BLaER1 treated with 17β-estradiol and CSF1 and Interleukin-3, amounts not matched to agents 10 nM and 100 nM (cell line): Measurements from ENCODE around the gene OXGR1.

Experiments used
- H3K27ac ChIP-seq, 11 experiments: shearing (Covaris generic); formaldehyde crosslinking; 2 replicates each; pipeline ENCODE4 v1.8.1; 2022
- H3K27me3 ChIP-seq, 11 experiments: shearing (Covaris generic); formaldehyde crosslinking; 2 replicates each; pipeline ENCODE4 v1.8.1; 2022
- H3K36me3 ChIP-seq, 11 experiments: shearing (Covaris generic); formaldehyde crosslinking; 2 replicates each; pipeline ENCODE4 v1.8.1; 2022
- H3K4me1 ChIP-seq, 10 experiments: shearing (Covaris generic); formaldehyde crosslinking; 2 replicates each; pipeline ENCODE4 v1.8.1; 2022
- H3K4me2 ChIP-seq, 11 experiments: shearing (Covaris generic); formaldehyde crosslinking; 2 replicates each; pipeline ENCODE4 v1.8.1; 2022
- H3K4me3 ChIP-seq, 10 experiments: shearing (Covaris generic); formaldehyde crosslinking; 2 replicates each; pipeline ENCODE4 v1.8.1; 2022
- H3K9ac ChIP-seq, 11 experiments: shearing (Covaris generic); formaldehyde crosslinking; 2 replicates each; pipeline ENCODE4 v1.8.1; 2022
- H3K9me3 ChIP-seq, 11 experiments: shearing (Covaris generic); formaldehyde crosslinking; replicated peaks in 1 of 11; 2 replicates each; pipeline ENCODE4 v1.8.1; 2022
- H4K20me1 ChIP-seq, 11 experiments: shearing (Covaris generic); formaldehyde crosslinking; 2 replicates each; pipeline ENCODE4 v1.8.1; 2022
- Cebpa-rat ChIP-seq, 11 experiments: shearing (Covaris generic); IDR thresholded peaks; 2 replicates each; pipeline ENCODE4 v1.8.1; 2022

Gene OXGR1

GRCh38 chr13:97021241-97021640 lies 27.0 kb upstream of the OXGR1 start:
- H3K9me3 ChIP-seq = peaks cover 0 to 11% (median 5%) of the 10 kb centered on the region in 11 experiments; a peak in 7 of 22 replicates
- H4K20me1 ChIP-seq = no peaks in the 10 kb centered on the region
- TF ChIP-seq Cebpa-rat (IDR thresholded peaks at IDR 0.05) = no peak
- H3K27ac ChIP-seq = no peak overlapping the region
- H3K36me3 ChIP-seq = no peaks in the 10 kb centered on the region
- H3K27me3 ChIP-seq = no peaks in the 10 kb centered on the region
- H3K4me1 ChIP-seq = no peaks in the 10 kb centered on the region
- H3K9ac ChIP-seq = no peak overlapping the region
- H3K4me2 ChIP-seq = no peak overlapping the region
- no peak overlapping the region for H3K4me3 ChIP-seq

DNA sequence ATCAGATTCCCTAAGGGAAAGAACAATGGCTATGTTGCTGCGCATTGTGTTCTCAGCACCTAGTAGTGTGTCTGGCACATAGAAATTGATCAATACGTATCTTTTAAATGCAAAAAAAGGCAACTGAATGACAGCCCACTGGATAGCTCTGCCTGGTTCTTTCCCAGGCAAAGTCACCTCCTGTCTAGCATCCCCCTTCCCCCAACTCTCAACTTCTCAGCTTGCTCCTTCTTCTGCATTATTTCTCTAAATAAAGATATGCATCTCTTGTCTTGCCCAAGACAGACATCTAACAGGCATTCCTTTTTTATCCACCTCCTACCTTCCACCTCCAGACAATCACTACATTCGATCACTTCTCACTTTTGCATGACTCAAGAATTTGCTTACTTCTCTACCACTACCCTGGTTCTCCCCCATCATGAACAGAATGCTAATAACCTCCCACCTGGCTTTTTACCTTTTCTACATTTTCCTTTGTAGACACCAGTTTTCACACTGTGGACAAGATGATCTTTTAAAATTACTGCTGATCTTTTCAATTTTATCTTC lies 26.5 kb upstream of the OXGR1 start:
- H3K27me3 ChIP-seq = no peaks in the 10 kb centered on the region
- no peaks in the 10 kb centered on the region for H3K36me3 ChIP-seq
- no peak overlapping the region for H3K4me3 ChIP-seq
- no peak overlapping the region for H3K4me2 ChIP-seq
- no peak overlapping the region for H3K9ac ChIP-seq
- peaks cover under 1 to 4% (median 1%) of the 10 kb centered on the region in 10 experiments; a peak in 14 of 20 replicates for H3K4me1 ChIP-seq
- no peak overlapping the region for H3K27ac ChIP-seq
- H3K9me3 ChIP-seq = peaks cover 0 to 11% (median 5%) of the 10 kb centered on the region in 11 experiments; a peak in 7 of 22 replicates
- no peaks in the 10 kb centered on the region for H4K20me1 ChIP-seq
- no peak for TF ChIP-seq Cebpa-rat (IDR thresholded peaks at IDR 0.05)

- Histone ChIP-seq H4K20me1 (no peaks in the 10 kb centered on the region), H3K36me3 (no peaks in the 10 kb centered on the region), H3K9ac (no peak overlapping the region), H3K4me1 (peaks cover 5 to 9% (median 7%) of the 10 kb centered on the region in 10 experiments; a peak in 19 of 20 replicates), H3K9me3 (peaks cover 0 to 11% (median 5%) of the 10 kb centered on the region in 11 experiments; a peak in 7 of 22 replicates), H3K27ac (no peak overlapping the region), H3K4me2 (no peak overlapping the region), H3K4me3 (no peak overlapping the region), H3K27me3 (peaks cover 0 to 3% (median 0%) of the 10 kb centered on the region in 11 experiments; a peak in 1 of 22 replicates)
- TF ChIP-seq Cebpa-rat (IDR thresholded peaks at IDR 0.05) = no peak
Observed at GRCh38 chr13:97020194-97020593, 25.9 kb upstream of the OXGR1 start.

- H3K9me3 ChIP-seq = peaks cover 0 to 12% (median 1%) of the 10 kb centered on the region in 11 experiments; a peak in 11 of 22 replicates
- H3K4me3 ChIP-seq = no peak overlapping the region
- TF ChIP-seq Cebpa-rat (IDR thresholded peaks at IDR 0.05) = no peak
- no peak overlapping the region for H3K4me2 ChIP-seq
- peaks cover 5 to 17% (median 12%) of the 10 kb centered on the region in 10 experiments; a peak in 19 of 20 replicates for H3K4me1 ChIP-seq
- H4K20me1 ChIP-seq = no peaks in the 10 kb centered on the region
- H3K9ac ChIP-seq = no peak overlapping the region
- no peak overlapping the region for H3K27ac ChIP-seq
- H3K27me3 ChIP-seq = peaks cover 0 to 10% (median 0%) of the 10 kb centered on the region in 11 experiments; a peak in 1 of 22 replicates
- H3K36me3 ChIP-seq = no peaks in the 10 kb centered on the region
Observed at GRCh38 chr13:97019236-97019635, 25.0 kb upstream of the OXGR1 start.

- TF ChIP-seq Cebpa-rat (IDR thresholded peaks at IDR 0.05) = no peak
- no peak overlapping the region for H3K4me2 ChIP-seq
Observed at GRCh38 chr13:97018029-97018819, 23.9 kb upstream of the OXGR1 start.

DNA sequence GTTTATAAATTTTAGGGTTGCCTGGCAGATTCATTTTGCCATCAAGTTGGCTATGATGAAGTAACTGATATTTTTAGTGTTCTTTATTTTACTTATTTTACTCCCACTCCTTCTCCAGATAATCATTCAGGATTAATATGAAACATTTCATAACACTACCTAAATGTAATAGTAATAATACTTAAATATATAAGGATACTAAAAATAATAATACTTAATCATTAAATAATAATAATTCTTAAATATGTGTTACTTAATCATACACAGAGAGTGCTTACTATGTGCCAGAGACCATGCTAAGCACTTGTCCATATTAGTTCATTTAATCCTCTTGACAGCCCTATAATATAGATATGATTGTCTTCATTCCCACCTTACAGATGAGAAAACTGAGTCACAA lies 23.0 kb upstream of the OXGR1 start:
- Histone ChIP-seq H3K9me3 (peaks cover 0 to 17% (median 7%) of the 10 kb centered on the region in 11 experiments; a peak in 11 of 22 replicates), H3K4me3 (no peak overlapping the region), H3K36me3 (no peaks in the 10 kb centered on the region), H3K27me3 (peaks cover 0 to 10% (median 0%) of the 10 kb centered on the region in 11 experiments; a peak in 1 of 22 replicates), H3K9ac (no peak overlapping the region), H3K4me1 (peaks cover 5 to 17% (median 12%) of the 10 kb centered on the region in 10 experiments; a peak in 19 of 20 replicates), H3K27ac (no peak overlapping the region), H3K4me2 (no peak overlapping the region), H4K20me1 (no peaks in the 10 kb centered on the region)
- TF ChIP-seq Cebpa-rat (IDR thresholded peaks at IDR 0.05) = no peak

More at GRCh38 chr13:97018029-97018819, 23.9 kb upstream of the OXGR1 start:
- no peak overlapping the region for H3K27ac ChIP-seq
- no peak overlapping the region for H3K4me3 ChIP-seq
- H3K9ac ChIP-seq = no peak overlapping the region
- H3K9me3 ChIP-seq = peaks cover 0 to 17% (median 7%) of the 10 kb centered on the region in 11 experiments; a peak in 11 of 22 replicates
- H4K20me1 ChIP-seq = no peaks in the 10 kb centered on the region
- H3K4me1 ChIP-seq = peaks cover 5 to 17% (median 12%) of the 10 kb centered on the region in 10 experiments; a peak in 19 of 20 replicates
- H3K36me3 ChIP-seq = no peaks in the 10 kb centered on the region
- peaks cover 0 to 10% (median 0%) of the 10 kb centered on the region in 11 experiments; a peak in 1 of 22 replicates for H3K27me3 ChIP-seq

DNA sequence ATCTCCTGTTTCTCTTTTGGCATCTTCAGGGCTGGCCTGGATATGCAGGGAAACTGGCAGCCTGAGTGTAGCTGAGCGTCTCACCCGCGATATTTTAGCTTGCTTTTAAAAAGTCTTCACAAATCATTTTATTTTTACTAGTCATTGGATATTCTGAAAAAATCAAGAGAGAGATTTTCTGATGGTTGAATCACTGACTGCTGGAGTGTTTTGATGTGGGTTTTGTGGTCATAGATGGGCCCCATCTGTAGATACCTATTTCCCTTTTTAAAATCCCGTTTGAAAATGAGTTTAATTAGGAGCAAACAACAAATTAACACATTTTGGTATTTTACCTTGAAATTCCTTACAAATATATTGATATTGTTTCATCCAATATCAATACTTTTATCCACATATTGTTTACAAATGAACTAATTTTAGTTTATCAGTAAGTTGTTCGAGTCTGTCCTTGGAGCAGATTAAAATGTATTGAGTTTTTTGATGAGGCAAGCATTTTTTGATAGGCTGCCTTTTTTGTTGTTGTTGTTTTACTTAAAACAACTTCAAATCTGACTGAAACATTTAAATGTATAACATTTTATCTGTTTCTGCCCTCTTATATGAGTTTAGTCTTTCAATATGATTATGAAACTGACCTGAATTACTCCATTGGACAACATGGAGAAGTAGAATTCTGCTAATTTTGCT lies 21.5 kb upstream of the OXGR1 start:
- Histone ChIP-seq H3K36me3 (no peaks in the 10 kb centered on the region), H3K4me2 (peak overlapping the region; percentile 12 to 71 (median 57); a peak in 21 of 22 replicates), H3K4me1 (peaks cover 5 to 17% (median 12%) of the 10 kb centered on the region in 10 experiments; a peak in 19 of 20 replicates), H4K20me1 (no peaks in the 10 kb centered on the region), H3K9me3 (peaks cover 0 to 17% (median 7%) of the 10 kb centered on the region in 11 experiments; a peak in 11 of 22 replicates), H3K4me3 (no peak overlapping the region), H3K27ac (no peak overlapping the region), H3K27me3 (peaks cover 0 to 10% (median 0%) of the 10 kb centered on the region in 11 experiments; a peak in 1 of 22 replicates), H3K9ac (no peak overlapping the region)
- TF ChIP-seq Cebpa-rat (IDR thresholded peaks at IDR 0.05) = no peak

DNA sequence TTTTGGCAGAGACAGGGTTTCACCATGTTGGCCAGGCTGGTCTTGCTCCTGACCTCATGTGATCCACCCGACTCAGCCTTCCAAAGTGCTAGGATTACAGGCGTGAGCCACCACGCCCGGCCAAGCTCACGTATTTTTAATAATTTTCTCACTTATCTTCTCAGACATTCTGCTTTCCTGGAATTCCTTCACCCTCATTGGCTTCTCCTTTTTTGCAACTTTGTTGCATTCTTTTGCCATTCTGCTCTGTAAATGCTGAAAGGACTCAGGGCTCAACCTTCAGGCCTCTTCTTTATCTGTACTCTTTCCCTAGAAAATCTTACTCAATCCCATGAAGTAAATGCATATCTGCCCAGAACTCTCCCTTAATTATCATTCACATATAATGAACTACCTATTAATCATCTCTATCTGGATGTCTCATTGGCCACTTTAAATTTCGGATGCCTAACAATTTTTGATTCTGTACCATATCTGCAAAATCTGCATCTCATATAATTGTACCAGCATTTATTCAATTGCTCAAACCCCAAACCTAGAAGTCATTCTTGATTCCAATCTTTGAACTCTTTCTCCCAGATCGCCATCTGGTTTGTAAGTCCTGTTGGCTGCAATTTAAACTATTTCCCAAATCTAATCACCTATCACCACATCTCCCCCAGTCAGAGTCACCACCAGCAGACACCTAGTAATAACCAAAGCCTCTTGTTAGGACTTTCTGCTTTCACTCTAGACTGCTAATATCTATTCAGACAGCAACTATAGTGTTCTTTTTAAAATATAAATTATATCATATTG lies 18.2 kb upstream of the OXGR1 start:
- H4K20me1 ChIP-seq = no peaks in the 10 kb centered on the region

More for the DNA sequence above, 18.2 kb upstream of the OXGR1 start:
- no peak overlapping the region for H3K9ac ChIP-seq
- peaks cover 5 to 17% (median 12%) of the 10 kb centered on the region in 10 experiments; a peak in 19 of 20 replicates for H3K4me1 ChIP-seq
- no peaks in the 10 kb centered on the region for H3K36me3 ChIP-seq
- H3K9me3 ChIP-seq = peaks cover 0 to 8% (median 4%) of the 10 kb centered on the region in 11 experiments; a peak in 8 of 22 replicates
- peaks cover 0 to 10% (median 0%) of the 10 kb centered on the region in 11 experiments; a peak in 1 of 22 replicates for H3K27me3 ChIP-seq
- no peak overlapping the region for H3K4me2 ChIP-seq
- no peak overlapping the region for H3K27ac ChIP-seq
- H3K4me3 ChIP-seq = no peak overlapping the region
- TF ChIP-seq Cebpa-rat (IDR thresholded peaks at IDR 0.05) = no peak
